HG03103 (cell line): Measurements from ENCODE around the gene ADD1.
"Not testable (repeated sequence)": the region's sequence is repeated elsewhere in the genome, so short reads cannot be mapped to it uniquely, and the experiment has no call there.

Experiments
- ATAC-seq: cut with Tn5 transposase; IDR thresholded peaks from one replicate; pipeline ENCODE4 v1.9.1; 2021; ENCODE audit warnings: low read depth; ENCODE audit not compliant: unreplicated experiment

Gene ADD1

DNA sequence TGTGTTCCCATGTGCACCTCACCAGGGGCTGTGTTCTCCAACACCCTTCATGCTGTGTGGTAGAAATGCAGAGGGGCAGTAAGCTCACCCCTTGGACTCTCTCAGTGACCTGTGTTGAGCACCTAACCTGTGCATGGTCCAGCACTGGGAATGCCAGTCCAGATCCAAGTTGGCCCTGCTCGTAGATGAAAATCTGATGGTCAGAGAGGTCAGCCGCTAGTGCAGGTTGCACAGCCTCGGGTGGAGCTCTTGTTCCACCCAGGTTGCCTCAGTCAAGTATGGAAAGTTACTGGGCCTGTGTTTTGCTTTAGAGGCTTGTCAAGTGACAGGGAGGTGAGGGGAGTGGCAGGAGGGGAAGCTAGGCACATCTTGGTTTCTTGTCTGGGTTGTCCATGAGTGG lies 68.2 kb downstream of the ADD1 start:
- ATAC-seq = no peak

GRCh38 chr4:2913168-2913567 lies 69.5 kb downstream of the ADD1 start:
- ATAC-seq = no peak

DNA sequence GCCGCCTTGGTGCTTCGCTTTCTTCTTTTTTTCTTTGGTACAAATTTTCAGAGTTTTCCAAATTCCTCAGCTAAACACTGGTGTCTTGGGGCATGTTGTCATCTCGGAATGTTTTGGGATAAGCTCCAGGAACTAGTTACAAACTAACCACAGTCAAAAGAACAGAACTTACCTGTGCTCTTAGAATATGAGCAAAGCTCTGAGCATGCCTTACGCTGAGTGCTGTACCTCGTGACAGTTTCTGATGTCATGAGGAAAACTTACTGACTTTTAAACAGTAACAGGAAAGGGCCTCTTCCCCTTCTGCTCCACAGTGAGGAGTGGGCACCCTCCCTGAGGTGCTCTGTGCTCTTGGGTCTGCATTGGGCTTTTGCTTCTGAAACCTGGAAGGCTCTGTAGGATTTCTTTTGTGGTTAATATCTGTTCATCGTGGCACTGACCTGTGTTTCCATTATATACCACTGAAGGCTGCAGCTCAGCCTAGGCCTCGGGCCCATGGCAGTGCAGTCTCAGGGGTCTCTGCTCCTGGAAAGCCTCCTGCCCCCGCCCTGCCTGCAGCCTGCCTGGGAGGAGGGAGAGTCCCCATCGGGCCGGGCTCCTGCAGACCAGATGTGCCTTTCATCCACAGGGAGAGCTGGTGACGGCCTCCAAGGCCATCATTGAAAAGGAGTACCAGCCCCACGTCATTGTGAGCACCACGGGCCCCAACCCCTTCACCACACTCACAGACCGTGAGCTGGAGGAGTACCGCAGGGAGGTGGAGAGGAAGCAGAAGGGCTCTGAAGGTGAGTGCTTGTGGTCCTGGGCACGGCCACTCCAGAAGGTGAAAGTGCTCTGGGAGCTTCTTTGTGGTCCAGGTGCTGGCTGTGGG lies 70.8 kb downstream of the ADD1 start:
- ATAC-seq = no peak

- ATAC-seq = no peak
Measured at GRCh38 chr4:2915789-2916188, 72.1 kb downstream of the ADD1 start.

- ATAC-seq = not testable (repeated sequence)
Measured at GRCh38 chr4:2916696-2917095, 73.1 kb downstream of the ADD1 start.

GRCh38 chr4:2918300-2918699 lies 74.7 kb downstream of the ADD1 start:
- not testable (repeated sequence) for ATAC-seq

DNA sequence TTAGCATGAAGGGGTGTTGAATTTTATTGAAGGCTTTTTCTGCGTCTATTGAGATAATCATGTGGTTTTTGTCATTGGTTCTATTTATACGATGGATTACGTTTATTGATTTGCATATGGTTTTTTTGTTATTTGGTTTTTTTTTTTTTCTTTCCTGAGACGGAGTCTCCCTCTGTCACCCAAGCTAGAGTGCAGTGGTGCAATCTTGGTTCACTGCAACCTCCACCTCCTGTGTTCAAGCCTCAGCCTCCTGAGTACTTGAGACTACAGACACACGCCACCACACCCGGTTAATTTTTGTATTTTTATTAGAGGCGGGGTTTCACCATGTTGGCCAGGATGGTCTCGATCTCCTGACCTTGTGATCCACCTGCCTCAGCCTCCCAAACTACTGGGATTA lies 75.1 kb downstream of the ADD1 start:
- not testable (repeated sequence) for ATAC-seq

DNA sequence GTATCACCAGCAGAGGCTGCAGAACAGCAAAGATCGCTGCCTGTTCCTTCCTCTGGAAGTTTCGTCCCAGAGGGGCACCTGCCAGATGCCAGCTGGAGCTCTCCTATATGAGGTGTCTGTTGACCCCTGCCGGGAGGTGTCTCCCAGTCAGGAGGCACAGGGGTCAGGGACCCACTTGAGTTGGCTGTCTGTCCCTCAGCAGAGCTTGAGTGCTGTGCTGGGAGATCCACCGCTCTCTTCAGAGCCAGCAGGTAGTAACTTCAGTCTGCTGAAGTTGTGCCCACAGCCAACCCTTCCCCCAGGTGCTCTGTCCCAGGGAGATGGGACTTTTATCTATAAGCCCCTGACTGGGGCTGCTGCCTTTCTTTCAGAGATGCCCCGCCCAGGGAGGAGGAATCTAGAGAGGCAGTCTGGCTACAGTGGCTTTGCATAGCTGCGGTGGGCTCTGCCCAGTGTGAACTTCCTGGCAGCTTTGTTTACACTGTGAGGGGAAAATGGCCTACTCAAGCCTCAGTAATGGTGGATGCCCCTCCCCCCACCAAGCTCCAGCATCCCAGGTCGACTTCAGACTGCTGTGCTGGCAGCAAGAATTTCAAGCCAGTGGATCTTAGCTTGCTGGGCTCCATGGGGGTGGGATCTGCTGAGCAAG lies 78.9 kb downstream of the ADD1 start:
- not testable (repeated sequence) for ATAC-seq

DNA sequence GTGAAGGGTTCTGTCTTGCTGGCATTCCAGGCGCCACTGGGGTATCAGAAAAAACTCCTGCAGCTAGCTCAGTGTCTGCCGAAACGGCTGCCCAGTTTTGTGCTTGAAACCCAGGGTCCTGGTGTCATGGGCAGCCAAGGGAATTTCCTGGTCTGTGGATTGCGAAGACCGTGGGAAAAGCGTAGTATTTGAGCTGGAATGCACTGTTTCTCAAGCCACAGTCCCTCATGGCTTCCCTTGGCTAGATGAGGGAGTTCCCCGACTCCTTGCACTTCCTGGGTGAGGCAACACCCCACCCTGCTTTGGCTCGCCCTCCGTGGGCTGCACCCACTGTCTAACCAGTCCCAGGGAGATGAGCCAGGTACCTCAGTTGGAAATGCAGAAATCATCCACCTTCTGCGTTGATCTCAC lies 79.5 kb downstream of the ADD1 start:
- ATAC-seq = no peak

DNA sequence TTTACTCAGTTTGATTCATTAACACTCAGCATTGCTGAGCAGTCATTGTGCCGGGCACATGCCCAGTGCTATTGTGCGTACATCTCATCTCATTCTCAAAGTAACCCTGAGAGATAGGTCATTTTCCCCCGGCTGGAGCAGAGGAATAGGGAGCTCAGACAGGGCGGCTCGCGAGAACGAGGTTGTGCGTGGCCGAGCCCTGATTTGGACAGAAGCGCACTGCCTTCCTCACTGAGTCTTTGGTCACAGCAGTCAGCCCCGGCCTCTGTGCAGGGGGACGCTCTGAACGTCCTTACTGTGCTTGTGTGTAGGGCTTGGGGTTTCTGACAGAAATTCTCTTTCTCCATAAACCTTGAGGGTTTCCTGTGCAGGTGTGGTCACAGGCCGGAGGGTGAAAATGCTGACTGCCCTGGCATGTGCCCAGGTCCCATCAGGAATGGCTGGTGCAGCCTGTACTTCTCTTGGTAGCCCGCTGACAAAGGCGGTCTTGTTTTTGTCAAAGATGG lies 80.1 kb downstream of the ADD1 start:
- ATAC-seq = no peak

GRCh38 chr4:2924286-2924685 lies 80.6 kb downstream of the ADD1 start:
- no peak for ATAC-seq

DNA sequence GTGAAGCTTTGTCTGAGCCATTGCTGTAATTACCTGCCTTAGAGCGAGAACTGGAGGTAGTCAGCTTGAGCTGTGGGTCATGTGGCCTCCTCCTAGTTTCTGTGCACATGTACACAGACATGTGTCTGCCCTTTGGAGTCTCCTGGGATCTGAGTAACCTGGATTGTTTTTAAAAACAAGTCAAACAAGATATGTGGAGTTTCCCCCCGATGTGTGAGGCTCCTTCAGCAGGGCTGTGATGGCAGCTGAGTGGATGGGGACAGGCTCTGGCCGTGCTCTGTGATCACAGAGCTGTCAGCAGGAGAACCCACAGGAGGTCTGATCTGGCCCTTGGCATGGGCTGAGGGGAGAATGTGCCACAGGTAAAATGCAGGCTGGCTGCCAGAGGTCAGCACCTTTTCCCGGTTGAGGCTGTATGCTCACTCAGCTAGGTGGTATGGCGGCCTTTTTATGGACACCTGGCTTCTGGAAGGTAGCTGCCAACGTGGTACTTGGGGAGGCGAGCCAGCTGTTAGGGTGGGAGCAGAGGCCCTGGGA lies 81.2 kb downstream of the ADD1 start:
- no peak for ATAC-seq

- no peak for ATAC-seq
Measured at GRCh38 chr4:2925496-2925895, 81.9 kb downstream of the ADD1 start.

DNA sequence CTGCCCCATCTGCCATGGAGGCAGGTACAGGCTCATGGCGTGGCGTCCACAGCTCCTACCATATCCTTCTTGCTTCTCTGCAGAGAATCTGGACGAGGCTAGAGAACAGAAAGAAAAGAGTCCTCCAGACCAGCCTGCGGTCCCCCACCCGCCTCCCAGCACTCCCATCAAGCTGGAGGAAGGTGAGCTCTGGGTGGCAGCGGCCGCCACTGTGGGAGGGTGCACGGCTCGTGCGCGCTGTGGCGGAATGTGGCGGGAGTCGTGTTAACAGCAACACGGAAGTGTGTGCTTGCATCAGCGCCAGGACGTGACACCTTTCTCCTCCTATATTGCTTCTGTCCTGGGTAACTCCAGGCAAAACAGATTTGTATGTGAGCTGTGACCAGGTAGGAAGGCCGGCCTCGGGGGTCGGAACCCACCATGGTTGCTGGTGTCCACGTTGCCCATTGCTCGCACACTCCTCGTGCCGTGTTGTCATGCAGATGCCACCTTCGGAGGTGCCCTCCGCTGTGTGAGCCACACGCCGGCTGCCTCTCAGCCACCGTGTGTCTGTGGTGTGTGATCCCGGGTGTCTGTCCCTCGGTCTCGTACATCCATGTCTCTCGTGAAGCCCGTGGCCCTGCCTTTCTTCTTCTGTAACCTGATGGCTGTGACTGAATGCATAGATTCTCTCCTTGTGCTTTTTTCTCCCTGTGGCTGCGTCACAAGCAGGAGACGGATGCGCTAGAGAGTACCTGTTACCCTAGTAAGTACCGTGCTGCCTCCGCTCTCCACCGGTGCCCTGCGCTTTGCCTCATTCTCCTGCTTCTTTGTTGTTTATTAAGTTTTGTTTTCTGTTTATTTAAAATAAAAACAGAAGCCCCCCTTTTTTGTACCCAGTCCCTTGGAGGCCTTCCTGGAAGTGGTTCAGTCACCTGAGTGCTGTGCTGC lies 82.6 kb downstream of the ADD1 start:
- ATAC-seq = no peak

GRCh38 chr4:2927016-2927695 lies 83.5 kb downstream of the ADD1 start:
- no peak for ATAC-seq

- ATAC-seq = no peak
Measured at GRCh38 chr4:2927696-2928075, 84.0 kb downstream of the ADD1 start.

- ATAC-seq = no peak
Measured at GRCh38 chr4:2928242-2929176, 84.9 kb downstream of the ADD1 start.

GRCh38 chr4:2929469-2929868 lies 85.8 kb downstream of the ADD1 start:
- ATAC-seq = no peak
